Esophagus squamous epithelium (tissue), 5 donors: ENCODE results near the gene FHL1. TPM values are rescaled to one million over a fixed set of nuclear protein-coding genes. Genes with fewer than 3 reads are reported as not detected.
A peak's percentile ranks its signal among the peaks of the same experiment; 100 is the strongest.
"Not testable (repeated sequence)": the region's sequence is repeated elsewhere in the genome, so short reads cannot be mapped to it uniquely, and the experiment has no call there.

Experiments
- DNase-seq: peaks from one replicate; lab custom pipeline; 2025; lab: John Stamatoyannopoulos, UW
- H3K27ac ChIP-seq, 4 donors: fragments of 200-600 bp; sonication (generic); one replicate each; pipeline ENCODE4 v1.5.1; 2016 to 2019; ENCODE audit warnings: mild to moderate bottlenecking in 1 of 4
- H3K27me3 ChIP-seq, 4 donors: fragments of 200-600 bp; sonication (generic); 1 replicate in 3 of 4; 2 replicates in 1 of 4; pipeline versions ENCODE4 v1.5.1 to v1.6.0; 2017 to 2021; ENCODE audit warnings: antibody characterized with exemption in 1 of 4
- H3K36me3 ChIP-seq, 3 donors: fragments of 200-600 bp; sonication (generic); one replicate each; pipeline ENCODE4 v1.5.1; 2016 to 2019
- H3K4me1 ChIP-seq, 3 donors: fragments of 200-600 bp; sonication (generic); one replicate each; pipeline ENCODE4 v1.5.1; 2017 to 2019
- H3K4me3 ChIP-seq, 4 donors: fragments of 200-600 bp; sonication (generic); 1 replicate in 3 of 4; 2 replicates in 1 of 4; pipeline ENCODE4 v1.5.1; 2016 to 2019; ENCODE audit warnings: mild to moderate bottlenecking in 2 of 4, moderate library complexity in 1 of 4
- H3K9me3 ChIP-seq, 3 donors: fragments of 200-600 bp; sonication (generic); one replicate each; pipeline ENCODE4 v1.5.1; 2016 to 2019
- POLR2A ChIP-seq, 4 donors: fragments of 450-650 bp; IDR thresholded peaks; one replicate each; pipeline ENCODE4 v1.6.1; 2017; ENCODE audit warnings: antibody characterized with exemption in 4 of 4, mild to moderate bottlenecking in 4 of 4, moderate library complexity in 3 of 4
- WGBS, 2 donors: methylation state at CpG; one replicate each; pipeline ENCODE4 v1.1.5; 2018; 5-methylcytosine and 5-hydroxymethylcytosine counted together
- intact Hi-C: fragments of 100-400 bp; cut with DNase I; formaldehyde crosslinking; loops from one replicate; pipeline ENCODE4 v1.15.0; 2022
- total RNA-seq, 4 donors: library from RNA; depleted of rRNA; stranded (reverse); fragments of >200 nt; gene quantifications; one replicate each; pipeline ENCODE4 v1.1.0, GENCODE V29; 2016
- TF ChIP-seq, protein P1 (sequence below), 6 experiments: fragments of 450-650 bp in 4 of 6; fragments of 200-600 bp in 2 of 6; sonication (generic) in 2 of 6; IDR thresholded peaks; one replicate each; pipeline ENCODE4 v1.5.1; 2016 to 2019; ENCODE audit warnings: antibody characterized with exemption in 6 of 6, mild to moderate bottlenecking in 4 of 6, moderate library complexity in 4 of 6
- donor health status: DM: yes; HTN: yes; CAD: no.

FHL1 gene
- total RNA-seq, 4 donors from 2014 or later = 17.1 to 509 (median 70.4) TPM

DNA sequence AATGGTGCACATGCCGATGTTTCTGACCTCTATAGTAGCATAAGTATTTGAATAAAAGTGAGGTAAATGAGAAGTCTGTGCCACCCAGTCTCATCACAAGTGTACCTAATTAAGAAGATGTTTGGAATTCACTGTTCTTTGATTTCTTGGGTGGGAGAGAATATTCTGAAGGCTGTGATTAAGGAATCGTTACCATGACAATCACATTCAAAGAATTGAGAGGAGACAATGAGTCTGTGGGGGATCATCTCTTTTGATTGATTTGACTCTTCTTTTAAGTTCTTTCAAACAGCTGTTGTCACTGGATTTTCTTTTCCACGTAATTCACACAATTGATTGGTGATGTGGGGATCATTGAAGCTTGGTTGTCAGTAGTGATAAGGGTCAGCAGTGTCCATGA is 18.1 kb downstream of the FHL1 start:
- peaks cover 0 to 14% (median 11%) of the 10 kb centered on the region in 3 donors for H3K4me1 ChIP-seq
- 40 to 49% methylated on average over 3 of the region's 3 CpGs for WGBS, 2 donors
- no peak for TF ChIP-seq POLR2A (IDR thresholded peaks at IDR 0.05)
- TF ChIP-seq, protein P1, sequence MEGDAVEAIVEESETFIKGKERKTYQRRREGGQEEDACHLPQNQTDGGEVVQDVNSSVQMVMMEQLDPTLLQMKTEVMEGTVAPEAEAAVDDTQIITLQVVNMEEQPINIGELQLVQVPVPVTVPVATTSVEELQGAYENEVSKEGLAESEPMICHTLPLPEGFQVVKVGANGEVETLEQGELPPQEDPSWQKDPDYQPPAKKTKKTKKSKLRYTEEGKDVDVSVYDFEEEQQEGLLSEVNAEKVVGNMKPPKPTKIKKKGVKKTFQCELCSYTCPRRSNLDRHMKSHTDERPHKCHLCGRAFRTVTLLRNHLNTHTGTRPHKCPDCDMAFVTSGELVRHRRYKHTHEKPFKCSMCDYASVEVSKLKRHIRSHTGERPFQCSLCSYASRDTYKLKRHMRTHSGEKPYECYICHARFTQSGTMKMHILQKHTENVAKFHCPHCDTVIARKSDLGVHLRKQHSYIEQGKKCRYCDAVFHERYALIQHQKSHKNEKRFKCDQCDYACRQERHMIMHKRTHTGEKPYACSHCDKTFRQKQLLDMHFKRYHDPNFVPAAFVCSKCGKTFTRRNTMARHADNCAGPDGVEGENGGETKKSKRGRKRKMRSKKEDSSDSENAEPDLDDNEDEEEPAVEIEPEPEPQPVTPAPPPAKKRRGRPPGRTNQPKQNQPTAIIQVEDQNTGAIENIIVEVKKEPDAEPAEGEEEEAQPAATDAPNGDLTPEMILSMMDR (IDR thresholded peaks at IDR 0.05) = no peak
- DNase-seq = no peak
- no peaks in the 10 kb centered on the region for H3K36me3 ChIP-seq
- H3K27me3 ChIP-seq = no peaks in the 10 kb centered on the region
- intact Hi-C loops = loop anchor here (10.0 kb wide), 1 partner anchor 141 kb away; no protein-coding TSS in a partner anchor
- H3K9me3 ChIP-seq = no peaks in the 10 kb centered on the region
- peak overlapping the region in 3 of 4 donors; percentile 80 to 90 (median 89) for H3K27ac ChIP-seq
- no peak overlapping the region for H3K4me3 ChIP-seq

GRCh38 chrX:136166221-136166855 is 19.0 kb downstream of the FHL1 start:
- Histone ChIP-seq H3K27ac (peak overlapping the region in 3 of 4 donors; percentile 80 to 90 (median 89)), H3K27me3 (no peaks in the 10 kb centered on the region), H3K4me3 (peak overlapping the region in 1 of 4 donors; percentile 27), H3K9me3 (no peaks in the 10 kb centered on the region), H3K36me3 (no peaks in the 10 kb centered on the region), H3K4me1 (peaks cover 0 to 15% (median 14%) of the 10 kb centered on the region in 3 donors)
- intact Hi-C loops = loop anchor here (10.0 kb wide), 1 partner anchor 142 kb away; no protein-coding TSS in a partner anchor
- TF ChIP-seq, protein P1 (IDR thresholded peaks at IDR 0.05) = peak in 2 of 6 experiments; percentile 14 to 19
- no peak for TF ChIP-seq POLR2A (IDR thresholded peaks at IDR 0.05)
- WGBS, 2 donors = 63% methylated on average over 5 to 8 of the region's 8 CpGs
- no peak for DNase-seq

GRCh38 chrX:136167989-136168388 is 20.7 kb downstream of the FHL1 start:
- DNase-seq, H3K4me3 ChIP-seq, H3K27me3 ChIP-seq, H3K36me3 ChIP-seq, H3K9me3 ChIP-seq: not testable (repeated sequence)
- H3K4me1 ChIP-seq = peaks cover 0 to 11% (median 6%) of the 10 kb centered on the region in 3 donors
- intact Hi-C loops = loop anchor here (10.0 kb wide), 1 partner anchor 143 kb away; no protein-coding TSS in a partner anchor
- peak overlapping the region in 3 of 4 donors; percentile 80 to 90 (median 89) for H3K27ac ChIP-seq
- WGBS, 2 donors = 70 to 81% methylated on average over 2 to 6 of the region's 6 CpGs

- no peaks in the 10 kb centered on the region for H3K36me3 ChIP-seq
- peak overlapping the region in 1 of 4 donors; percentile 19 for H3K4me3 ChIP-seq
- DNase-seq = no peak
- H3K27me3 ChIP-seq = no peaks in the 10 kb centered on the region
- WGBS, 2 donors = 37% methylated on average over 5 to 9 of the region's 17 CpGs
- peak overlapping the region; percentile 14 to 90 (median 84) for H3K27ac ChIP-seq
- H3K4me1 ChIP-seq = peaks cover 0 to 11% (median 6%) of the 10 kb centered on the region in 3 donors
- intact Hi-C loops = loop anchor here (10.0 kb wide), 1 partner anchor 144 kb away; no protein-coding TSS in a partner anchor
- no peaks in the 10 kb centered on the region for H3K9me3 ChIP-seq
- TF ChIP-seq, protein P1 (IDR thresholded peaks at IDR 0.05) = no peak
- no peak for TF ChIP-seq POLR2A (IDR thresholded peaks at IDR 0.05)
Observed at GRCh38 chrX:136168929-136169735, 21.8 kb downstream of the FHL1 start.

DNA sequence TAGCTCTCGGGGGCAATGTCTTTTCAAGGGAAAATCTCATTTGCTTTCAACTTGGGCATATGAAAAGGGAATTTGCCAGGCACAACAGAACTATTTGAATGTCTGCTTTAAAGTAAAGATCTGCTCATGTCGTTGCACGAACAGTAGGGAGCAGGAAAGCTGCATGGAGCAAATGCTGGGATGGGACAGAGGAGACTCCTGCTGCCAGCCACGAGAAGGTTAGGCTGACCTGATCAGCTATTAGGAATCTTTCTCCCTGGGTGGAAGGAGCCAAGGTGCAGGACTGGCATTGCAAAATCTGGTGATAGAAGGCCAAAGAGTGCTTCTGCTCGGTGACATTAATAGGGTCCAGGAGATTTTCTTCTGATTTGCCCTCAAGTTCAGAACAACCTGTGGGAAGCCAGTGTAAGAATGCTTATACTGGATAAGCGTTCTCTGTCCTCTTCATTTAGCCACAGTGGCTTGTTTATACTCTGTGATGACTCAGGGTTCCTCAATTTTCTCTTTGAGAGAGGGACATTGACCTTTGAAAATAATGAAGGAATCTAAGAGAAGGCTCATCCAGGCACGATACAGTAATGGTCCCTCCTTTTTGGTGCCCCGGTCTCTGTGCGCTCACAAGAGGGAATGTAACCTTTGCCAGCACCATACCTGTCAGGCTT is 22.9 kb downstream of the FHL1 start:
- 68 to 86% methylated on average over 6 to 9 of the region's 9 CpGs for WGBS, 2 donors
- Histone ChIP-seq H3K4me3 (peak overlapping the region in 1 of 4 donors; percentile 30), H3K27ac (peak overlapping the region; percentile 9 to 90 (median 84)), H3K9me3 (no peaks in the 10 kb centered on the region), H3K4me1 (peaks cover 0 to 11% (median 9%) of the 10 kb centered on the region in 3 donors), H3K27me3 (no peaks in the 10 kb centered on the region), H3K36me3 (no peaks in the 10 kb centered on the region)
- intact Hi-C loops = no loop called here
- no peak for DNase-seq
- TF ChIP-seq POLR2A (IDR thresholded peaks at IDR 0.05) = no peak
- TF ChIP-seq, protein P1 (IDR thresholded peaks at IDR 0.05) = peak in 1 of 6 experiments; percentile 5
